H1 (cell line): Measurements from ENCODE around the gene SCN4A.

Source experiments
- CHD2 ChIP-seq: IDR thresholded peaks from 2 replicates; pipeline ENCODE4 v1.6.1; 2012; ENCODE audit warnings: low read length, improper control_type of control experiment
- EGR1 ChIP-seq: IDR thresholded peaks from 2 replicates; pipeline ENCODE4 v1.6.1; 2011; ENCODE audit warnings: low read depth, low read length, borderline replicate concordance
- NANOG ChIP-seq: IDR thresholded peaks from 2 replicates; pipeline ENCODE4 v1.6.1; 2011; ENCODE audit warnings: low read length, low read depth, mild to moderate bottlenecking, inconsistent platforms; ENCODE audit not compliant: insufficient read depth, poor library complexity, severe bottlenecking
- POLR2AphosphoS5 ChIP-seq: IDR thresholded peaks from 2 replicates; pipeline ENCODE4 v1.6.1; 2011; ENCODE audit warnings: low read depth, low read length
- SIRT6 ChIP-seq: IDR thresholded peaks from one replicate; pipeline ENCODE4 v1.7.1; 2012; ENCODE audit warnings: low read length, inconsistent platforms
- SP2 ChIP-seq: IDR thresholded peaks from 2 replicates; pipeline ENCODE4 v1.6.1; 2012; ENCODE audit warnings: mild to moderate bottlenecking, low read length, inconsistent platforms
- YY1 ChIP-seq: IDR thresholded peaks from 2 replicates; pipeline ENCODE4 v1.6.1; 2011; ENCODE audit warnings: low read depth, mild to moderate bottlenecking, low read length
- ZNF274 ChIP-seq: IDR thresholded peaks from 2 replicates; pipeline ENCODE4 v1.7.0; 2012; ENCODE audit warnings: low read length, borderline replicate concordance; ENCODE audit errors: extremely low read depth
- TF ChIP-seq, protein P1 (sequence below), 3 experiments: IDR thresholded peaks; 1 replicate in 2 of 3; 2 replicates in 1 of 3; pipeline versions ENCODE4 v1.5.1 to v1.6.1; 2011; ENCODE audit warnings: low read length in 3 of 3, mild to moderate bottlenecking in 3 of 3, inconsistent platforms in 2 of 3, low read depth in 1 of 3, moderate library complexity in 1 of 3; ENCODE audit not compliant: insufficient read depth in 1 of 3; ENCODE audit errors: control extremely low read depth in 1 of 3

DNA sequence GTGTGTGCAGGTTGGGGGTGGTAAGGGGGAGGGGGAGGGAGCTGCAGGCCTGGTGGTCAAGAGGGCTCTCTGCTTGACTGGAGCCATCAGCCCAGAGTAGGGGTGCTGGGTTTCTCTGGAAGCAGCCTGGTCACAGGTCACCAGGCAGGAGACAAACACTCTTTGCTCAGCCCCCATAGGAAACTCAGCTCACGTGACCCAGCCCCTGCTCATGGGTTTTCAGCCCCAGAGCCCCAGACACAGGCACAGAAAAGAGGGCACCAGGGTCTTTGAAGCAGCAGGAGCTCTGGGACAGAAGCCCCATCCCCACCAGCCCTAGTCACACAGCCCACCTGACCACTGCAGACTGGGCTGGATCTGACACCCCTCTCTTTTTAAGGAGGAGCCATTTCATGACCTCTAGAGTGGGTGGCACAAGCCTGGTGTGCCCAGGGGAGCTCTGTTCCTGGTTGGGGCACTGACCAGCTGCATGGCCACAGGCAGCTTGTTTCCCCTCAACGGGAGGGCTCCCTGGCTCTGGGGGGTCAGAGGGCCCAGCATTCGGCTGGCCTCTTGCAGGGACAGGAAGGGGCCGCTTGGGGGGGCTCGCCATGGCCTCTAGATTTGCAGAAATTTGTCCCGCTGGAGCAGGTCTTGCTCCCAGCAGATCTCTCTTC, 26.8 kb downstream of the SCN4A start:
- TF ChIP-seq YY1: no peak
- TF ChIP-seq POLR2AphosphoS5: no peak
- TF ChIP-seq SP2: no peak
- TF ChIP-seq EGR1: no peak
- TF ChIP-seq, protein P1, sequence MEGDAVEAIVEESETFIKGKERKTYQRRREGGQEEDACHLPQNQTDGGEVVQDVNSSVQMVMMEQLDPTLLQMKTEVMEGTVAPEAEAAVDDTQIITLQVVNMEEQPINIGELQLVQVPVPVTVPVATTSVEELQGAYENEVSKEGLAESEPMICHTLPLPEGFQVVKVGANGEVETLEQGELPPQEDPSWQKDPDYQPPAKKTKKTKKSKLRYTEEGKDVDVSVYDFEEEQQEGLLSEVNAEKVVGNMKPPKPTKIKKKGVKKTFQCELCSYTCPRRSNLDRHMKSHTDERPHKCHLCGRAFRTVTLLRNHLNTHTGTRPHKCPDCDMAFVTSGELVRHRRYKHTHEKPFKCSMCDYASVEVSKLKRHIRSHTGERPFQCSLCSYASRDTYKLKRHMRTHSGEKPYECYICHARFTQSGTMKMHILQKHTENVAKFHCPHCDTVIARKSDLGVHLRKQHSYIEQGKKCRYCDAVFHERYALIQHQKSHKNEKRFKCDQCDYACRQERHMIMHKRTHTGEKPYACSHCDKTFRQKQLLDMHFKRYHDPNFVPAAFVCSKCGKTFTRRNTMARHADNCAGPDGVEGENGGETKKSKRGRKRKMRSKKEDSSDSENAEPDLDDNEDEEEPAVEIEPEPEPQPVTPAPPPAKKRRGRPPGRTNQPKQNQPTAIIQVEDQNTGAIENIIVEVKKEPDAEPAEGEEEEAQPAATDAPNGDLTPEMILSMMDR (IDR thresholded peaks at IDR 0.05; ENCODE audit: control extremely low read depth in 1 of 3, insufficient read depth in 1 of 3, low read depth in 1 of 3, low read length in 3 of 3): no peak
- no peak for TF ChIP-seq NANOG
- TF ChIP-seq ZNF274: no peak
- TF ChIP-seq CHD2: no peak
- no peak for TF ChIP-seq SIRT6
